ENCODE measurements around the gene FBXW5.

Gene FBXW5

DNA sequence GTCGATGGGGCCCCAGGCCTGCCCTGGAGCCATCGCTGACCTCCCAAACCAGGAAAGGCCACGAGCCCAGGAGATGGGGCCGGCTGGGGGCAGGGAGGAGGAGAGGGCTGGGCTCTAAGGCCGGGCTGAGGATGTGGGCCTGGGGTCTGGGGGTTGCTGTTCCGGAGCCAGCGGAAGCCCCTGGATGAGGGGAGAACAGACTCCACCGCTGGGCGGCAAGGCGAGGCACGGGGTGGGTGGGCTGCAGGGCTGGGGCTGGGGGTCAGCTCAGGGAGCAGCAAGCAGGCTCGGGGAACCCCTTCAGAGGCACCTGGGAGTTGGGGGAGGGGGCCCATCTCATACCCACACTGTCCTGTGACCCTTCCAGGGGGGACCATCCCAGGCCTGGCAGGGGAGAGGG lies 19.2 kb upstream of the FBXW5 start:
- in situ Hi-C loops (cut with MboI; ENCODE audit: low pct_unique_long_range_greater_than_20kb, low sequenced_read_pairs) = no loop called here

DNA sequence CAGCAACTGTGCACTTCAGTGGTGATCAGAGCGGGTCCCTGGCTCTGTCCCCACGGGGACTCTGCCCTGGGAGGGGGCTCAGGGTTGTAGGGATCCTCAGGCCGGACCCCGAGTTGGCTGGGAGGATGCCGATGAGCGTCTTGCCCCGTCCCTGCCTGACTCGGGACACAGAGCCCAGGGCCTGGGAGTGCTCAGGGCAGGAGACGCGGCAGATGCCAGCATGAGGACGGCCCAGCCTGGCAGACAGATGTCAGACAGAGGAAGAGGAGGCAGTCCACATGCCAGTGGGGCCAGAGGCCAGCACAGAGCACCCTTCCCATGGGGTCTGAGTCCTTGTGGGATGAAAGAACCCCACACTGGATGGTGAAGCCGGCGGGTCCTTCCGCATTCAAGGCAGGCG lies 18.8 kb upstream of the FBXW5 start:
- in situ Hi-C loops (cut with MboI; ENCODE audit: low pct_unique_long_range_greater_than_20kb, low sequenced_read_pairs) = no loop called here
- no peak for DNase-seq

More for the DNA sequence above, 19.2 kb upstream of the FBXW5 start:
- DNase-seq = no peak

DNA sequence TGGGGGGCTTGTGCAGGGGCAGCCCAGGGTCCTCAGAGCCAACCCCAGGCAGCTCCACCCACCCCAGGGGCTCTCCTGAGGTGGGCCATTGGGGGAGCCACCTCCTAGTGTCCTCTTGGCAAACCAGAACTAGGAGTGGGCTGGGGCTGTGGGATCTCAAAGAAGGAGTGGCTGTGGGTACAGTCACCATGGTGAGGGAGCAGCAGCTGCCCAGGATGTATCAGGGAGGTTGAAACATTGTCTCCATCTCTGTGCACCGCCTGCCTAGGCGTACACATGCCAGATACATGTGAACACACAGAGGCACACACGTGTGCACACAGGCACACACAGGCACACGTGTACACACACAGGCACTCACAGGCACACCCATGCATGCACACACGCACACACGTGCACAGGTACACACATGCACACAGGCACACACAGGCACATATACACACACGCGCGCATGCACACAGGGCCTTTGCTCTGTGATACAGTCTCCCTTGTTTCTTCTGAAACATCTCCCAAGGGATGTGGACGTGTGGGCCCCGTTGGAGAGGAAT lies 18.2 kb upstream of the FBXW5 start:
- DNase-seq = no peak
- in situ Hi-C loops (cut with MboI; ENCODE audit: low pct_unique_long_range_greater_than_20kb, low sequenced_read_pairs) = no loop called here

DNA sequence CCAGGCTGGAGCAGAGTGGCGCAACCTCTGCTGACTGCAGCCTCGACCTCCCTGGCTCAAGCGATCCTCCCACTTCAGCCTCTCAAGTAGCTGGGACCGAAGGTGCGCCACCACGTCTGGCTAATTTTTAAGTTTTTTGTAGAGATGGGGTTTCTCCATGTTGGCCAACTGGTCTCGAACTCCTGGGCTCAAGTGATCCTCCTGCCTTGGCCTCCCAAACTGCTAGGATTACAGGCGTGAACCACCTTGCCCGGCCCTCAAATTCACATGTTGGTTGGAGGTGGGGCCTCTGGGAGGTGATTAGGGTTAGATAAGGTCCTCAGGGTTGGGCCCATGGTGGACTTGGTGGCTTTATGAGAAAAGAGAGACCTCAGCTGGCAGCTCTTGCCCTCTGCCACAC lies 17.6 kb upstream of the FBXW5 start:
- in situ Hi-C loops (cut with MboI; ENCODE audit: low pct_unique_long_range_greater_than_20kb, low sequenced_read_pairs) = no loop called here
- DNase-seq = no peak

DNA sequence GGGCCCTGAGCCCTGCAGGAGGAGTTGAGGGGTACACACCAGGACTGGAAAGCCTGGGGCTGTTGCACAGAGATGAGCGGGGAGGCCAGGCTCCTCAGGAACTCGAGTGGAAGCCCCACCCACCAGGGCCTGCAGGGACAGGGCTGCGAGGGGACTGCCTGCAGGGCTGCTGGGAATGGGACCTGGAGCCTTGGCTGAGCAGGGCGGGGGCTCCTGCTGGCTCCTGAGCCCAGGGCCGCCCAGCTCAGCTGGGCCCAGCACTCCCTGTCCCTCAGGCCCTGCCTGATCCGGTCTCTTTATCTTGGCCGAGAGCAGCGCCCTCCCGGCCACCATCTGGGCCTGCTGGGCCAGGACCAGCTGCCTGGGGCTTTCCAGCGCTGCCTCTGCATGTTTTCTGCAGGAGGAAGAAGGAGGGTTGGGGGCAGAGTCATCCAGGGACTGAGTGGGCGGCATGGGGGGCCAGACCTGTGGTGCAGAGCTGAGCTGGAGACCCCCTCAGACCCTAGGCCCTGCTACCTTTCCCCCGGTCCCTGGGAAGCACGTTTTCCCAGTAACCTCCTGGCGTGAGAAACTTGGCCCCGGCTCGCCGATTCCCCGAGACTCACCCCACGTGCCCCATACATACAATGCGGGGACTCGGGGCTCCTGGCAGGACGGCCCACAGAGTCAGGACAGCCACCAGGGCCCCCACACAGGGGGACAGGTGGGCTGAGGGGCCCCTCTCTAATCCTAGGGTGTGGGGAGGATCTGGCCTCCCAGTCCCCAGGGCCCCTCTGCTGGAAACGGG lies 16.9 kb upstream of the FBXW5 start:
- no peak for DNase-seq
- in situ Hi-C loops (cut with MboI; ENCODE audit: low pct_unique_long_range_greater_than_20kb, low sequenced_read_pairs) = no loop called here

DNA sequence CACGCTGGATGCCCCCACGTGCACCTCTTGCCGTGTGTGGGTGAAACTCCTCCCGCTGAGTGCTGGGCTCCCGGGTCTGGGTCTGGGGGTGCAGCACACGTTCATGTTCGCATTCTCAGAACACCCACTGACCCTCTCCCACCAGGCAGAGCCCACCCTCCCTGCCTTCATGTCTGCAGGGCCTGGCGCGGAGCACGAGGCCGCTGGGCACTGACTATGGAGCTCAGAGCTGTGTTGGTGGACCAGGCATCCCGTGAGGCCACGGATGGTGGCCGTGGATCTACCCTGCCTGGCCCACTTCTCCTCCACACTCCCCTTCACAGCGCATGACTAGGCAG lies 16.4 kb upstream of the FBXW5 start:
- no peak for DNase-seq
- in situ Hi-C loops (cut with MboI; ENCODE audit: low pct_unique_long_range_greater_than_20kb, low sequenced_read_pairs) = no loop called here

DNA sequence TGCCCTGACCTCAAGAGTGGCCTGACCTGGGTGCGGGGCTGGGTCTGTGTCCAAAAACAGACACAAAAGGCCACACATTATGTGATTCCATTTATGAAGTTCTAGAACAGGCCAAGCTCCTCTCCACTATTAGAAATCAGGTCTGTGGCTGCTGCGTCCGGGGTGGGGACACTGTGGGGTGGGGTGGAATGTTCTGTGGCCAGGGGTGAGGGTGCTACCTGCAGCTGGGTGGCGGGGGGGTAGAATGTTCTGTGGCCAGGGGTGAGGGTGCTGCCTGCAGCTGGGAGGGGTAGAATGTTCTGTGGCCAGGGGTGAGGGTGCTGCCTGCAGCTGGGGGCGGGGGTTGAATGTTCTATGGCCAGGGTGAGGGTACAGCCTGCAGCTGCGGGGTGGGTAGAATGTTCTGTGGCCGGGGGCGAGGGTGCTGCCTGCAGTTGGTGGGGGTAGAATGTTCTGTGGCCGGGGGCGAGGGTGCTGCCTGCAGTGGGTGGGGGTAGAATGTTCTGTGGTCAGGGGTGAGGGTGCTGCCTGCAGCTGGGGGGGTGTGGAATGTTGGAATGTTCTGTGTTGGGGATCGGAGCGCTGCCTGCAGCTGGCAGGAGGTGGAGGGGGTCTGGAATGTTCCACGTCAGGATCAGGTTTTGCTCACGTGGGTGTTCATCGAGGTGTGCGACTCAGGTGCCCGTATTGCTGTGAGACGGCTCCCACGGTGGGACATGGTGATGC lies 15.8 kb upstream of the FBXW5 start:
- in situ Hi-C loops (cut with MboI; ENCODE audit: low pct_unique_long_range_greater_than_20kb, low sequenced_read_pairs) = no loop called here
- no peak for DNase-seq

DNA sequence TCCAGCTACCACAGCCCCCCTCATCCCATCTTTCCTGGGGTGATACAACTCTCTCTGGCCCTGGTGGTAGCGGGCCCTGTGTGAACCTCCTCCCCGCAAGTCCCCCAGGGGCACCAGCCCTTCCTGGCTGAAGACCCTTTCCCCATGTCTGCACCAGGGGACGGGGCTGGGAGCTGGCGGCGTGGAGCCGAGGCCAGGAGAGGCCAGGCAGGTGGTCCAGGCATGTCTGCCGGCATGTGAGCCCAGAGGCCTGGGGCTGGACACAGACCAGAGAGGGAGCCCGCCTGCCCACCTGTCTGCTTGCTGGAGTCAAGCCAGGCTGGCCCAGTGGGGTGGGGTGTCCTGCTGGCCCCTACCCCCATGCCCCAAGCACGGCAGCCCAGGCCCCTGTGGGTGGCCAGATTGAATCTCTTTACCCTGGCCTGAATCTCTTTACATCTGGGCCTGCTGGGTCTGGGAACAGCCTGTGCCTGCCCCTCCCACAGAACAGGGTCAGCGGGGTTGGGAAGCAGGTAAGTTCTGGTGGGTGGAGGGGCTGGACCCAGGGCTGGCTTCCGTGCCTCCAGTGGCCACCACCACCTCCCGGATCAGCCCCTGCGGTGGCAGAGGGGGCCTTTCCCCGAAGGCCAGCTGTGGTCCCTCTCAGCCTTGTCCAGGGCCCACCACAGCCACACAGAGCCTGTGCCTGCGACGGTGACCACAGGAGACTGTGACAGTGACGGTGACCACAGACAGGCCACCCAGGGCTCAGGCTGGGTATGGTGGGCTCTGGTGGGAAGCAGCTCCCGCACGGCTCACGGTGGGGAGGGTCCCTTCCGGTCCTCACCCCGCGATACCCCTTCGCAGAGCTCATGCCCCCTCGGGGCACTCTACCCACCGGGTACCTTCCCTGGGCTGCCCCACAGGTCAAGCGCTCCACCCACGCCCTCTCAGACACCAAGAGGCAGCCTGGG lies 14.6 kb upstream of the FBXW5 start:
- in situ Hi-C loops (cut with MboI; ENCODE audit: low pct_unique_long_range_greater_than_20kb, low sequenced_read_pairs) = no loop called here
- no peak for DNase-seq

DNA sequence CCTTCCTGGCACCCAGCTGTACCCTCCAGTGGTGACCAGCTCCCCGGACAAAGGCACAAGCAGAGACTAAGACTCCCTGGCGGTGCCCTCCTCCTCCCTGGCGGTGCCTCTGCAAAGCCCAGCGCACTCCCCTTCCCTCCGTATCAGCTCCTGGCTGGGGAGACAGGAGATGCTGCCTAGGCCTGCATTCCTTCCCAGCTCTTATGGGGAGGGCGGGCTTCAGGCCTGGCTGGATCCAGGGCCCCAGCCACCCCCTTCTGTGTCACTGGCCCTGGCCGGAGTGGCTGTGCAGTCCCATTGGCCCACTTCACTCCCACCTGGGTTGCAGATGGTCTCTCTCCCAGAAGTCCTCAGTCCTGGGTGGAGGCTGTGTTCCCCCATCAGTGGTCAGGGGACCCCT lies 13.9 kb upstream of the FBXW5 start:
- no peak for DNase-seq
- in situ Hi-C loops (cut with MboI; ENCODE audit: low pct_unique_long_range_greater_than_20kb, low sequenced_read_pairs) = no loop called here

DNA sequence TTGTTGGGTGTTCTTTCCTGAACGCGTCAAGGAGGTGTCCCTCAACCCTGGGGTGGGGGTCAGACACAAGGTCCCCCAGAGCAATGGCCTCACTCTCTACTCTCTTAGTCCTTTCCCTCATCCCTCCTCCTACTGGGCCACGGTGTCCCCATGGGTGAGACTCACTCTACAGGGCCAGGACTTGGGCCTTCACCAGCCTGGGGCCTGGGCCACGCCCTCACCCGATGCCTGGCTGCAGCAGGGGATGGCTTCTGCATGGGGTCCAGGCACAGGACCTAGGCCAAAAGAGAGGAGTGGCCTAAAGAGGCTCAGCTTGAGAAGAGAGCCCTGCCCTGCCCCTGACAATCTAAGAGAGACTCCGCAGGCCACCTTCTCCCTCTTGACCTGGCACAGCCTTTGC lies 13.4 kb upstream of the FBXW5 start:
- DNase-seq = no peak
- in situ Hi-C loops (cut with MboI; ENCODE audit: low pct_unique_long_range_greater_than_20kb, low sequenced_read_pairs) = no loop called here

DNA sequence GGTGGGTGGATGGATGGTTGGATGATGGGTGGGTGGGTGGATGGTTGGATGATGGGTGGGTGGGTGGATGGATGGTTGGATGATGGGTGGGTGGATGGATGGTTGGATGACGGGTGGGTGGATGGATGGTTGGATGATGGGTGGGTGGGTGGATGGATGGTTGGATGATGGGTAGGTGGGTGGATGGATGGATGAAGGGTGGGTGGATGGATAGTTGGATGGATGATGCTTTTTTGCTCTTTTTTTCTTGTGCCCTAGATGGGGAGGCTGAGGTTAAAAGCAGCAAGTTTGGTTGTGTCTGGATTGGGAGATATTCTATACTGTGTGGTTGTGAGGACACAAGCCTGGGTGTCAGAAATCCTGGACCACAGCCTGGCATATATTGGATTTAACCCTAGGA lies 12.9 kb upstream of the FBXW5 start:
- in situ Hi-C loops (cut with MboI; ENCODE audit: low pct_unique_long_range_greater_than_20kb, low sequenced_read_pairs) = no loop called here
- DNase-seq = no peak

DNA sequence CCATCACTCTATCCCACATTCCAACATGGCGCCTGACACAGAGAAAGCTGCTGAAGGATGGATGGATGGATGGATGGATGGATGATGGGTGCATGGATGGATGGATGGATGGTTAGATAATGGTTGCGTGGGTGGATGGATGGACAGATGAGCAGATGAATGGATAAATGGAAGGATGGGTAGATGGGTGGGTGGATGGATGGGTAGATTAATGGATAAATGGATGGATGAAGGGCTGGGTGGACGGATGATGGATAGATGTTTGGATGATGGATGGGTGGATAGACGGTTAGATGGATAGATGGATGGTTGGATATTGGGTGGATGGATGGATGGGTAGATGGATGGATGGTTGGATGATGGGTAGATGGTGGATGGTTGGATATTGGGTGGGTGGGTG lies 12.1 kb upstream of the FBXW5 start:
- in situ Hi-C loops (cut with MboI; ENCODE audit: low pct_unique_long_range_greater_than_20kb, low sequenced_read_pairs) = no loop called here
- no peak for DNase-seq

DNA sequence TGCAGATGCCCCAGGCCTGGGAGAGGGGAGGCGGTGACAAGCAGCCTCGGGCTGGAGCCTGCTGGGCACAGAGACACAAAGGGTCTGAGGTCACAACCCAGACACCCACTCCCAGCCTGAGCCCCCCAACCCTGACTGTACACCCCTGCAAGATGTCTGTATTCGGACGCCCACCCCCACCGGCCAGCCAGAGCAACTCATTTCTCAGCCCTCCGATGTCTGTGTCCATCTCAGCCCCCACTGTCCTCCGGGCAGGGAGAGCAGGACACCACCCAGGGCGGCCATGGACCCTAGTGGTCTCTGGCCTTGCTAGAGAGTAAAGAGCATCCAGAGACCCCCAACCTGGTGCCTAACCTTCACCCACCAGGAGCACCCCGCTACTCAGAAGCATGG lies 11.4 kb upstream of the FBXW5 start:
- no peak for DNase-seq

DNA sequence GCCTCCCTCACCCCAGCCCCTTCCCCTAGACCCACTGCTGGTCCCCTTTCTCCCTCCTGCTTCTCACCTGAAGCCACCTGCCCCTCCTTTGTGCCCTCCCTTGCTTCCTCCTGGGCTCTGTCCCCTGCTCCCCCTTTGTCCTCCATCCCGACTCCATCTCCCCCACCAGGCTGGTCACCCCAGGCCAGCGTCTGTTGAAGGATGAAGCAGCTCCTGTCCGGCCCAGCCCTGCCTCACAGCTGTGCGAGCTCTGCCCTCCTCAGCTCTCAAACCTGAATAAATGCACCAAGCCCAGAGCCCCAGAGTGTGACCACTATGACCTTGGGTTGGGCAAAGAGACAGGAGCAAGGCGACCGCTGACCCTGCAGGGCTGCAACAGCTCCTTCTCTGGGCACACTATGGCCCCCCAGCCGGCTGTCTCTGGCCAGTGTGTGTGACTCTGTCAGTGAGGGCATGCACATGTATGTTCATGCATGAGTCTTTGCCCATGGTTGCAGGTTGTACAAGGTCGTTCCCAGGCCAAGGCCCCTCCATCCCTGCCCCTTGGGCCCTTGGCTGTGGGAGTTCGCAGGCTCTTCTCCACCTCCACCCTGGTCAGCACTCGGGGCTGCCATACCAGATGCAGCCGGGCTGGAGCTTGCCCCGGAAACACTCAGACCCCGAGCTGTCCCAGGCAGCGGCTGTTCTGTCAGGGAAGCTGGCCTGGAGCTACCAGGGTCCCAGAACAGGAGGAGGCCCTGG lies 10.8 kb upstream of the FBXW5 start:
- in situ Hi-C loops (cut with MboI; ENCODE audit: low pct_unique_long_range_greater_than_20kb, low sequenced_read_pairs) = no loop called here
- no peak for DNase-seq

More for the DNA sequence above, 11.4 kb upstream of the FBXW5 start:
- in situ Hi-C loops (cut with MboI; ENCODE audit: low pct_unique_long_range_greater_than_20kb, low sequenced_read_pairs) = no loop called here

DNA sequence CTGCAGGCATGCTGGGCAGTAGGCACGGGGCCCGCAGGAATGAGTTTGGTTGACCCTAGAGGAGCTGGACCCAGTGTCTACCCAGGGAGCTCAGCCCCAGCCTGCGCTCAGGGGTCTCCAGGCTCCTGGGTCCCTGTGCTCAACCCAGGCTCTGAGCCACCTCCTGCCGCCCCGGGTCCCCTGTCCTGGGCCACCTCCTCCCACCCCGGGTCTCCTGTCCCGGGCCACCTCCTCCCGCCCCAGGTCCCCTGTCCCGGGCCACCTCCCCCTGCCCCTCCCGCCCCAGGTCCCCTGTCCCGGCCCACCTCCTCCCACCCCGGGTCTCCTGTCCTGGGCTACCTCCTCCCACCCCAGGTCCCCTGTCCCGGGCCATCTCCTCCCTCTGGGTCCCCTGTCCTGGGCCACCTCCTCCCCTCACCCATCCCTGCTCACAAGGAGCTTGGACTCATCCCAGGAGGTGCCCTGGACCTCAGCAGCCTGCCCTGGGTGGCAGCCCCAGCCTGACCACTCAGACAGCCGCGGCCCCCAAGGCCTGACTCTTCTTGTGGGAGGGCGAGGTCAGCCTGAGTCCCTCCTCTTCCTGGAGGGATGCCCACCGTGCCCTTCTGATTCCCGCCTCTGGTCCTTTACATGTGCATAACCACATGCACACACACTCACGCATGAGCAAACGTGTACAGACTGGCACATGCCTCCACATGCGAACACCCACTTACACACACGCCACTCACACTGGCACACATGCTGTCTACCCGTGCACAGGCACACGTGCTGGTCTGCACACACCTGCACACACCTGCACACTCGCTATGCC lies 9.9 kb upstream of the FBXW5 start:
- in situ Hi-C loops (cut with MboI; ENCODE audit: low pct_unique_long_range_greater_than_20kb, low sequenced_read_pairs) = no loop called here
- DNase-seq = no peak

DNA sequence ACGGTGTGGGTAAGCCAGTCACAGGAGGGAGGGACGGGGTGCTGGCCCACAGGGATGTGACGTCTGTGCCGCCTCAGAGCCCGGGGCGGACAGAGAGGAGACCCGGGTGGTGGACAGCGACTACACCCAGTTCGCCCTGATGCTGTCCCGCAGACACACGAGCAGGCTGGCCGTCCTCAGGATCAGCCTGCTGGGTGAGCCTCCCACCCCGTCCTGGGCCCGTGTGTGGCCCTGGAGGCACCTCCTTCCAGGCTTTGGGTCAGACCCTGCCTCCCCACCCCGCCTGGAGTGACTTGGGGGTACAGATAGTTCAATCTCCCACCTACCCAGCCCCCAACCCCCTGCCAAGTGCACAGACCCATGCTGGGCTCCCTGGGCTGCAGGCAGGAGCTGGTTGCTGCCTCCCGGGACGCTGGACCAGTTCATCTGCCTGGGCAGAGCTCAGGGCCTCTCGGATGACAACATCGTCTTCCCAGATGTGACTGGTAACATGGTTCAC lies 9.3 kb upstream of the FBXW5 start:
- in situ Hi-C loops (cut with MboI; ENCODE audit: low pct_unique_long_range_greater_than_20kb, low sequenced_read_pairs) = no loop called here
- DNase-seq = no peak

DNA sequence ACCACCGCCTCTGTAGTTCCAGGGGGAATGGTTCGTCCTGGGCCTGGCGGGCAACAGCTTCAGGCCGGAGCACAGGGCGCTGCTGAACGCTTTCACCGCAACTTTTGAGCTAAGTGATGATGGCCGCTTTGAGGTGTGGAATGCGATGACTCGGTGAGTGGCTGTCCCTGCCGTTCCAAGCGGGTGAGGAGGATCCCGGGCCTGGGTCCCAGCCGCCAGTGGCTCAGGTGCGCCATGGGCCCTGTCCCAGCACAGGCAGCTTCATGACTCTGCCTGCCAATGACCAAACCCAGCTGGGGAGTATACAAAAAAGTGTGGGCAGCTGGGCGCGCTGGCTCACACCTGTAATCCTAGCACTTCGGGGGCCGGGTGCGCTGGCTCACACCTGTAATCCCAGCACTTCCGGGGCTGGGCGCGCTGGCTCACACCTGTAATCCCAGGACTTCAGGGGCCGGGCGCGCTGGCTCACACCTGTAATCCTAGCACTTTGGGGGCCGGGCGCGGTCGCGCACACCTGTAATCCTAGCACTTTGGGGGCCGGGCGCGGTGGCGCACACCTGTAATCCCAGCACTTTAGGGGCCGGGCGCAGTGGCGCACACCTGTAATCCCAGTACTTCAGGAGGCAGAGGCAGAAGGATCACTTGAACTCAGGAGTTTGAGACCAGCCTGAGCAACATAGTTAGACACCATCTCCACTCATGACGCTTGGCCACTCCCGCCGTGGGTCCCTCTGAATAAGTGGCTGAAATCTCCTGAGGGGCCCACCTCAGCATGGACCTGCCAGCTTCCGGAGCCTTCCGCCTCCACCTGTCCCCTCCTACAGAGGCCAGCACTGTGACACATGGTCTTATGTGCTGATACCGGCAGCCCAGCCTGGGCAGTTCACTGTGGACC lies 8.6 kb upstream of the FBXW5 start:
- in situ Hi-C loops (cut with MboI; ENCODE audit: low pct_unique_long_range_greater_than_20kb, low sequenced_read_pairs) = no loop called here
- no peak for DNase-seq

All from KBM-7 (cell line).